ENCODE results near the gene SSU72. TPM values are rescaled to one million over a fixed set of nuclear protein-coding genes. Genes with fewer than 3 reads are reported as not detected.

SSU72 gene
- polyA plus RNA-seq, 1 experiment, result 113 TPM

DNA sequence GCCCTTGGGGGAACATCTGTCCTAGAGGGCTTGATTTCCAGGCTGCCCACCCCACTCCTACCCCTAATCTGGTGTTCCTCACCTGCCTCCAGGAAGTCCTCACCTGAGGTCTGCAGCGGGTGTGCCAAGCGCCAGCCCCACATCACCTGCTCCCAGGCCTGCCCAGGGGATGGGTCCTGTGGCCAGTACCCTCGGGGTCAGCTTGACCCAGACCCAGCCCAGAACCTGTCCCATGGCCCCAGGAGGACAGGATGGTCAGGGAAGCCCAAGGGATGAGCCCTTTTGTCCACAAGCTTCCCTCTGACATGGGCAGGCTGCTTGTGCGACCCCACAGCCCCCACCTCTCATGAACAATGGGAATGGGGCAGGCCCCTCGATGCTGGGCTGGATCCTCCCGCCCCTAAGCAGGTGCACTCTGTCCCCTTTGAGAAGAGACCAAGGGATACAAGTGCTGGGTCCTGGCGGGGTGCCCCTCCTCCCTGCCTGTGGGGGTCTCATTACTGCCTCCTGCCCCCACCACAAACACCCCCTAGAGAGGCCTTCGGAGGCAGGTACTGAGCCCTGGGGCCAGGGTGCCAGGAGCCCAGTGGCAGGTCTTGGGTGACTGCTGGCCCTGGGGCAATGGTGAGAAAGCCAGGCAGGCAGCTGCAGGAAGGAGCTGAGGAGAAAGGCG, 43.9 kb upstream of the SSU72 start:
- no peak overlapping the region for H3K27ac ChIP-seq (ENCODE audit: low read depth, low read length)
- CTCF ChIA-PET, result no interaction called here
- DNase-seq (ENCODE audit: low read depth, low spot score), result no peak
- no peak overlapping the region for H3K4me3 ChIP-seq (ENCODE audit: low read depth, low read length)
- no peaks in the 10 kb centered on the region for H3K27me3 ChIP-seq (ENCODE audit: control insufficient read depth, insufficient read depth, low read length)
- no peaks in the 10 kb centered on the region; the same call in 1 of the 2 replicates for H3K9me3 ChIP-seq (ENCODE audit: control insufficient read depth, insufficient read depth, low read length)
- TF ChIP-seq, protein P1, sequence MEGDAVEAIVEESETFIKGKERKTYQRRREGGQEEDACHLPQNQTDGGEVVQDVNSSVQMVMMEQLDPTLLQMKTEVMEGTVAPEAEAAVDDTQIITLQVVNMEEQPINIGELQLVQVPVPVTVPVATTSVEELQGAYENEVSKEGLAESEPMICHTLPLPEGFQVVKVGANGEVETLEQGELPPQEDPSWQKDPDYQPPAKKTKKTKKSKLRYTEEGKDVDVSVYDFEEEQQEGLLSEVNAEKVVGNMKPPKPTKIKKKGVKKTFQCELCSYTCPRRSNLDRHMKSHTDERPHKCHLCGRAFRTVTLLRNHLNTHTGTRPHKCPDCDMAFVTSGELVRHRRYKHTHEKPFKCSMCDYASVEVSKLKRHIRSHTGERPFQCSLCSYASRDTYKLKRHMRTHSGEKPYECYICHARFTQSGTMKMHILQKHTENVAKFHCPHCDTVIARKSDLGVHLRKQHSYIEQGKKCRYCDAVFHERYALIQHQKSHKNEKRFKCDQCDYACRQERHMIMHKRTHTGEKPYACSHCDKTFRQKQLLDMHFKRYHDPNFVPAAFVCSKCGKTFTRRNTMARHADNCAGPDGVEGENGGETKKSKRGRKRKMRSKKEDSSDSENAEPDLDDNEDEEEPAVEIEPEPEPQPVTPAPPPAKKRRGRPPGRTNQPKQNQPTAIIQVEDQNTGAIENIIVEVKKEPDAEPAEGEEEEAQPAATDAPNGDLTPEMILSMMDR (IDR thresholded peaks at IDR 0.05; ENCODE audit: low read depth, low read length), result no peak
- POLR2A ChIA-PET, result no interaction called here

DNA sequence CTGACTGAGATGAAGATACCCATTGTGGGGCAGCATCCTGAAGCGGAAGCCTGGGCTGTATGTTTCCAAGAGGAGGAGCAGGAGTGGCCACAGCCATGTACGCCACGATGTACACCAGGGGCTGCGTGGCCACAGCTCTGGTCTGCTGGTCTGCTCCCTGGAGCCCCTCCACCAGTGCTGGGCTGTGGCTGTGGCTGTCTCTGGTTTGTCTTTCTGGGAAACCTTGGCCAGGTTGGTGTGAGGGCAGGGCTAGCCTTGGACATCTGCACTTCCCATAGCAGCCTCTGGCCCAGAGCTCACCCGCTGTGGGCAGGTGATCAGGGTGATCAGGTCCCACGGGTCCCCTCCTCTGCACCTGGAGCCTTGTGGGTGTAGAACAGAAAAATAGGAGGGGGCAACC, 43.3 kb upstream of the SSU72 start:
- TF ChIP-seq, protein P1 (IDR thresholded peaks at IDR 0.05; ENCODE audit: low read depth, low read length), result no peak
- Histone ChIP-seq H3K27ac (ENCODE audit: low read depth, low read length) (no peak overlapping the region), H3K4me3 (ENCODE audit: low read depth, low read length) (no peak overlapping the region), H3K27me3 (ENCODE audit: control insufficient read depth, insufficient read depth, low read length) (no peaks in the 10 kb centered on the region), H3K9me3 (ENCODE audit: control insufficient read depth, insufficient read depth, low read length) (no peaks in the 10 kb centered on the region; the same call in 1 of the 2 replicates)
- ChIA-PET POLR2A (no interaction called here), CTCF (no interaction called here)
- no peak for DNase-seq (ENCODE audit: low read depth, low spot score)

DNA sequence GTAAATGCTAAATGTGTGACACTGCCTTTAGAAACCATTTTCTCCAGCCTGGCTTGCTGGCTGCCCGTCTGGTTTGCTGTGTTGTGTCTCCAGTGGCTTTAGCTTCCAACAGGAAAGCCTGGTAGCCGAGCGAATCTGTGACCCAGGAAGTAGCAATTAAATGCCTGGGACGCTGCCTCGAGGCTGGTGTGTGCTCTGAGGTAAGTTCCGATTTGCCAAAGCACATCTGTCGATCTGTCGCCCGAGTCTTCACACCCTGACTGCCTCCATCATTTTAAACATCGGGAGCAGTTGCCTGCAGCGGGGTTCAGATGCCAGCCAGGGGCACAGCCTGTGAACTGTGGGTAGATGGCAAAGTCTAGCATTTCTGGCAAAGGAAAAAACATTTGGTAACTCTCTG, 42.9 kb upstream of the SSU72 start:
- Histone ChIP-seq H3K4me3 (ENCODE audit: low read depth, low read length) (peak overlapping the region; percentile 93; the same call in 1 of the 2 replicates), H3K9me3 (ENCODE audit: control insufficient read depth, insufficient read depth, low read length) (no peaks in the 10 kb centered on the region; the same call in 1 of the 2 replicates), H3K27me3 (ENCODE audit: control insufficient read depth, insufficient read depth, low read length) (no peaks in the 10 kb centered on the region), H3K27ac (ENCODE audit: low read depth, low read length) (no peak overlapping the region)
- ChIA-PET POLR2A (interaction anchor here (0.6 kb wide), 1 partner anchor 292 kb away, joined by 3 read pairs; no protein-coding TSS in a partner anchor), CTCF (no interaction called here)
- DNase-seq (ENCODE audit: low read depth, low spot score), result no peak
- TF ChIP-seq, protein P1 (IDR thresholded peaks at IDR 0.05; ENCODE audit: low read depth, low read length), result no peak

DNA sequence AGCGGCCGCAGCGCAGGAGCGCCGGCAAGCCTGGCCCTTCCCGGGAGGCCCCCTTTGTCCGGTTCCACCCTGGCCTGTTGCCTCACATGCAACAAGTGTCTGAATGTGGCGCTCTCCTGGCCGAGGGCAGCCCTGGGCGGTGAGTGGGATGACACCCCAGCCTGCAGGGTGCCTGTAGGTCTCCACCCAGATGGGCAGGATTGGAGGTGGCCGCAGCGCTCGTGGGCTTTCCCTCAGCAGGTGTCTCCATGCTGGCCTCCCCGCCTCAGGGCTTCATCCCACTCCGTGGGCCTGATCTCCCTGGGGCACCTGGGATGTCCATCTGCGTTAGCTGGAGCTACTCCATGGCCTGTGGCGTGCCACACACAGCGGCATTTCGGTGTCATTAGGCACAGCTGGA, 42.2 kb upstream of the SSU72 start:
- CTCF ChIA-PET, result no interaction called here
- Histone ChIP-seq H3K4me3 (ENCODE audit: low read depth, low read length) (peak overlapping the region; percentile 93), H3K27me3 (ENCODE audit: control insufficient read depth, insufficient read depth, low read length) (no peaks in the 10 kb centered on the region), H3K9me3 (ENCODE audit: control insufficient read depth, insufficient read depth, low read length) (no peaks in the 10 kb centered on the region; the same call in 1 of the 2 replicates), H3K27ac (ENCODE audit: low read depth, low read length) (peak overlapping the region; percentile 39)
- TF ChIP-seq, protein P1 (IDR thresholded peaks at IDR 0.05; ENCODE audit: low read depth, low read length), result no peak
- POLR2A ChIA-PET, result interaction anchor here (0.6 kb wide), 1 partner anchor 292 kb away, joined by 3 read pairs; no protein-coding TSS in a partner anchor
- no peak for DNase-seq (ENCODE audit: low read depth, low spot score)

DNA sequence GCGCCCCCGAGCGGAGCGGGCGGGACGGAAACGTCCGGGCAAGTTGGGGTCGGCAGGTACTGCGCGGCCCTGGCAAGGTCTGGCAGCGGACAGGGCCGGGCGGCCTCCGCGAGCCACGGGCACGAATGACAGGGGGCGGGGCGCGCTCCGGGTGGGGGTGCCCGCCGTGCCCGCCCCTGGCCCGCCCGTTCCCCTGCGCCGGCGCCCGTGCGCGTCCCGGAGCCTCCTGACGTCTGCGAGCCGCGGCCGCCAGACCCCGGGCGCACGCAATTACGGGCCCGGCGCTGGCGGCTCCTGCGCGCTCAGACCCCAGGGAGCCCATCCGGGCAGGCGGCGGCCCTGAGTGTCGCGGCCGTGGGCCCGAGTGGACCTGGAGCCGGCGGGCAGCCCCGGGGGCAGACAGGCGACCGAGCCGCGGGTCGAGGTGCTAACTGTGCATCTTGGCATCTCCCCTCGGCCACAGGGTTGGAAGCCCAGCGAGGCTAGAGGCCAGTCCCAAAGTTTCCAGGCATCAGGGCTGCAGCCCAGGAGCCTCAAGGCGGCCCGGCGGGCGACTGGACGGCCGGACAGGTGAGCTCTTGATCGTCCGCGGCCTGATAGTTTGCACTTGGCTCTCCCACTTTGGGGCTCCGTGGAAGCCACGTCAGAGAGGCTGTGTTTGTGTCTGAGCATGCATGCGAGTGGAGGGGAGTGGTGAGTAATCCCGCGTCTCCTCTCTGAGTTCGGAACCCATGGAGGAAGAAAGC, 41.6 kb upstream of the SSU72 start:
- POLR2A ChIA-PET, result interaction anchor here (0.9 to 3.0 kb wide), 4 partner anchors 10 to 80 kb away, joined by 3 to 12 read pairs (median 4); partner anchors contain the start of gene MMP23B
- H3K27ac ChIP-seq (ENCODE audit: low read depth, low read length), result peak overlapping the region; percentile 39
- H3K4me3 ChIP-seq (ENCODE audit: low read depth, low read length), result peak overlapping the region; percentile 93
- H3K27me3 ChIP-seq (ENCODE audit: control insufficient read depth, insufficient read depth, low read length), result no peaks in the 10 kb centered on the region
- no peaks in the 10 kb centered on the region; the same call in 1 of the 2 replicates for H3K9me3 ChIP-seq (ENCODE audit: control insufficient read depth, insufficient read depth, low read length)
- TF ChIP-seq, protein P1 (IDR thresholded peaks at IDR 0.05; ENCODE audit: low read depth, low read length), result no peak
- CTCF ChIA-PET, result no interaction called here
- no peak for DNase-seq (ENCODE audit: low read depth, low spot score)

Data from AG04450 (cell line).